H1 (cell line): ENCODE data around the gene TGFBR2. TPM values are rescaled to one million over a fixed set of nuclear protein-coding genes. Genes with fewer than 3 reads are reported as not detected.

Source experiments
- EGR1 ChIP-seq: IDR thresholded peaks from 2 replicates; pipeline ENCODE4 v1.6.1; 2011; ENCODE audit warnings: low read depth, low read length, borderline replicate concordance
- TAF7 ChIP-seq: optimal IDR thresholded peaks from 2 replicates; pipeline ENCODE3; 2011; ENCODE audit warnings: low read depth, mild to moderate bottlenecking, inconsistent platforms, low read length, moderate library complexity, borderline replicate concordance
- USF2 ChIP-seq: IDR thresholded peaks from 2 replicates; pipeline ENCODE4 v1.6.1; 2011; ENCODE audit warnings: low read length, improper control_type of control experiment
- ZNF274 ChIP-seq: IDR thresholded peaks from 2 replicates; pipeline ENCODE4 v1.7.0; 2012; ENCODE audit warnings: low read length, borderline replicate concordance; ENCODE audit errors: extremely low read depth
- polyA plus RNA-seq, 7 experiments: library from polyadenylated mRNA; depleted of rRNA in 3 of 7; stranded (reverse) in 5 of 7; unstranded in 2 of 7; fragments of >200 nt in 5 of 7; fragments of 200-250 nt in 2 of 7; gene quantifications; 1 replicate in 5 of 7; 2 replicates in 1 of 7; 4 replicates in 1 of 7; pipeline versions ENCODE4 v1.2.1 to v1.2.3, GENCODE V29; 2011 to 2013; ENCODE audit warnings: missing spikeins in 2 of 7, mixed read lengths in 2 of 7
- total RNA-seq: library from RNA; stranded (reverse); fragmentation: NEBNext Ultra II Directional; extraction: Animal tissue kit (Norgen Biotek cat#: 25700); gene quantifications from 2 replicates; pipeline ENCODE4 v1.2.1, GENCODE V29; 2021

TGFBR2 gene
- total and polyA plus RNA-seq, 2 of the 8 experiments (the other 6 are each of a cell fraction or from before 2014, with no cell fraction given): 4.2 to 7.4 TPM

GRCh38 chr3:30663533-30664241, 57.3 kb downstream of the TGFBR2 start (continued):
- no peak for TF ChIP-seq USF2
- TF ChIP-seq ZNF274: no peak
- no peak for TF ChIP-seq TAF7
- TF ChIP-seq EGR1: no peak
